Spleen (tissue), 7 donors: Measurements from ENCODE around the gene SLC26A8.

ENCODE experiments used
- CTCF ChIP-seq, 11 experiments: fragments of 200-600 bp in 7 of 11; fragments of 450-650 bp in 4 of 11; sonication (generic) in 4 of 11; IDR thresholded peaks in 8 of 11; conservative IDR thresholded peaks in 3 of 11; 1 replicate in 7 of 11; 2 replicates in 4 of 11; pipeline versions ENCODE4 v1.4.0 to v1.8.0; 2016 to 2021; ENCODE audit warnings: antibody characterized with exemption in 11 of 11, inconsistent platforms in 4 of 11, mild to moderate bottlenecking in 1 of 11
- POLR2A ChIP-seq, 3 donors: fragments of 450-650 bp; IDR thresholded peaks; one replicate each; pipeline ENCODE4 v1.5.1; 2017; ENCODE audit warnings: antibody characterized with exemption in 3 of 3, mild to moderate bottlenecking in 1 of 3
- donor health status: DM: no; HTN: no; CAD: no; lungs with moderate emphysema.
- donor health status: DM: no; HTN: no; CAD: no.
- donor health status: DM: no; HTN: no; CAD: no.

GRCh38 chr6:36052097-36052496 lies 27.7 kb upstream of the SLC26A8 start:
- TF ChIP-seq CTCF (IDR thresholded peaks at IDR 0.05 in 8 of 11, conservative IDR thresholded peaks at IDR 0.05 in 3 of 11) = no peak
- no peak for TF ChIP-seq POLR2A (IDR thresholded peaks at IDR 0.05)
